ENCODE measurements around the gene MAPT.
A peak's percentile ranks its signal among the peaks of the same experiment; 100 is the strongest.

The MAPT gene

GRCh38 chr17:45894022-45894784, at the start of gene MAPT:
Gene MAPT (plus strand): TSS chr17:45894554. CDS start chr17:45962338, 67,784 bp downstream.
- DNase-seq (ENCODE audit: low read depth): peak; percentile 70

GRCh38 chr17:45844695-45845375, 49.5 kb upstream of the MAPT start, which contains the start of gene SPPL2C:
Gene SPPL2C (plus strand): TSS chr17:45844881. CDS start chr17:45844907, 26 bp downstream.
- DNase-seq (ENCODE audit: low read depth): no peak

- no peak for DNase-seq (ENCODE audit: low read depth)
Observed at GRCh38 chr17:45845376-45846185, 48.8 kb upstream of the MAPT start.

GRCh38 chr17:45846223-45846622, 48.1 kb upstream of the MAPT start:
- no peak for DNase-seq (ENCODE audit: low read depth)

GRCh38 chr17:45846646-45847045, 47.7 kb upstream of the MAPT start:
- no peak for DNase-seq (ENCODE audit: low read depth)

GRCh38 chr17:45847101-45847500, 47.3 kb upstream of the MAPT start:
- no peak for DNase-seq (ENCODE audit: low read depth)

- no peak for DNase-seq (ENCODE audit: low read depth)
Observed at GRCh38 chr17:45847747-45848146, 46.6 kb upstream of the MAPT start.

GRCh38 chr17:45848405-45848804, 45.9 kb upstream of the MAPT start:
- DNase-seq (ENCODE audit: low read depth): no peak

- DNase-seq (ENCODE audit: low read depth): no peak
Observed at GRCh38 chr17:45848868-45849535, 45.4 kb upstream of the MAPT start.

GRCh38 chr17:45849536-45849990, 44.8 kb upstream of the MAPT start:
- DNase-seq (ENCODE audit: low read depth): no peak

- no peak for DNase-seq (ENCODE audit: low read depth)
Observed at GRCh38 chr17:45850011-45850410, 44.3 kb upstream of the MAPT start.

- DNase-seq (ENCODE audit: low read depth): no peak
Observed at GRCh38 chr17:45850468-45850867, 43.9 kb upstream of the MAPT start.

GRCh38 chr17:45851022-45851421, 43.3 kb upstream of the MAPT start:
- no peak for DNase-seq (ENCODE audit: low read depth)

GRCh38 chr17:45851464-45851863, 42.9 kb upstream of the MAPT start:
- DNase-seq (ENCODE audit: low read depth): no peak

- no peak for DNase-seq (ENCODE audit: low read depth)
Observed at GRCh38 chr17:45851873-45852272, 42.5 kb upstream of the MAPT start.

- peak; percentile 28 for DNase-seq (ENCODE audit: low read depth)
Observed at GRCh38 chr17:45852535-45853297, 41.6 kb upstream of the MAPT start.

GRCh38 chr17:45854209-45854608, 40.1 kb upstream of the MAPT start:
- no peak for DNase-seq (ENCODE audit: low read depth)

- no peak for DNase-seq (ENCODE audit: low read depth)
Observed at GRCh38 chr17:45855691-45856336, 38.5 kb upstream of the MAPT start.

GRCh38 chr17:45857977-45858708, 36.2 kb upstream of the MAPT start:
- DNase-seq (ENCODE audit: low read depth): no peak

GRCh38 chr17:45861165-45861564, 33.2 kb upstream of the MAPT start:
- no peak for DNase-seq (ENCODE audit: low read depth)

All from stimulated activated CD8-positive, alpha-beta memory T cell treated with anti-CD3 and anti-CD28 coated beads, Interleukin-15, amount 100 ng/mL, for 24 hours (primary cell).